HepG2 (cell line): ENCODE results near the gene MYH9. TPM values are rescaled to one million over a fixed set of nuclear protein-coding genes. Genes with fewer than 3 reads are reported as not detected.

ENCODE experiments used
- DDIT3 ChIP-seq: sonication (generic); formaldehyde crosslinking; IDR thresholded peaks from 2 replicates; pipeline ENCODE4 v1.4.0; 2020; ENCODE audit warnings: mild to moderate bottlenecking, missing genetic modification reagents
- ELF1 ChIP-seq: sonication (generic); formaldehyde crosslinking; IDR thresholded peaks from 2 replicates; pipeline ENCODE4 v1.4.0; 2020; ENCODE audit warnings: missing genetic modification reagents
- ETV5 ChIP-seq: IDR thresholded peaks from 2 replicates; pipeline ENCODE4 v1.6.1; 2018; ENCODE audit warnings: missing biosample characterization, missing genetic modification reagents, inconsistent platforms, borderline replicate concordance
- HMGA1 ChIP-seq: sonication (generic); formaldehyde crosslinking; conservative IDR thresholded peaks from 2 replicates; pipeline ENCODE4 v1.4.0; 2020; ENCODE audit warnings: missing genetic modification reagents
- MIER2 ChIP-seq: IDR thresholded peaks from 2 replicates; pipeline ENCODE4 v1.6.1; 2016; ENCODE audit warnings: missing biosample characterization, missing genetic modification reagents
- PAX8 ChIP-seq: sonication (generic); formaldehyde crosslinking; IDR thresholded peaks from 2 replicates; pipeline ENCODE4 v1.8.0; 2022; ENCODE audit warnings: mild to moderate bottlenecking, missing genetic modification reagents, borderline replicate concordance
- PCBP2 ChIP-seq: fragments of 200-400 bp; formaldehyde crosslinking; optimal IDR thresholded peaks from 2 replicates; pipeline ENCODE3; 2018; ENCODE audit warnings: low read length, low read depth; ENCODE audit not compliant: poor library complexity, severe bottlenecking
- RORA ChIP-seq: sonication (generic); formaldehyde crosslinking; IDR thresholded peaks from 2 replicates; pipeline ENCODE4 v1.5.0; 2020; ENCODE audit warnings: mild to moderate bottlenecking, missing genetic modification reagents, moderate library complexity
- SALL1 ChIP-seq: sonication (generic); formaldehyde crosslinking; IDR thresholded peaks from 2 replicates; pipeline ENCODE4 v1.8.0; 2022; ENCODE audit warnings: mild to moderate bottlenecking, missing genetic modification reagents
- SAP130 ChIP-seq: IDR thresholded peaks from 2 replicates; pipeline ENCODE4 v1.6.1; 2016; ENCODE audit warnings: low read depth
- SOX6 ChIP-seq, 2 experiments: fragments of 450-650 bp in 1 of 2; sonication (generic) in 1 of 2; formaldehyde crosslinking in 1 of 2; IDR thresholded peaks; 2 replicates each; pipeline versions ENCODE4 v1.4.0 to v1.6.1; 2017 to 2020; ENCODE audit warnings: antibody characterized with exemption in 1 of 2, mild to moderate bottlenecking in 1 of 2, missing genetic modification reagents in 1 of 2
- SP5 ChIP-seq: IDR thresholded peaks from 2 replicates; pipeline ENCODE4 v1.6.1; 2016; ENCODE audit warnings: low read depth, borderline replicate concordance
- SSRP1 ChIP-seq: IDR thresholded peaks from 2 replicates; pipeline ENCODE4 v1.6.1; 2016; ENCODE audit warnings: control low read depth
- TFE3 ChIP-seq: IDR thresholded peaks from 2 replicates; pipeline ENCODE4 v1.6.1; 2016
- TGIF2 ChIP-seq: IDR thresholded peaks from 2 replicates; pipeline ENCODE4 v1.6.1; 2016; ENCODE audit warnings: control low read depth, missing compliant biosample characterization
- TOE1 ChIP-seq: sonication (generic); formaldehyde crosslinking; IDR thresholded peaks from 2 replicates; pipeline ENCODE4 v1.4.0; 2020; ENCODE audit warnings: mild to moderate bottlenecking, missing genetic modification reagents
- UBTF ChIP-seq: sonication (generic); formaldehyde crosslinking; IDR thresholded peaks from 2 replicates; pipeline ENCODE4 v1.4.0; 2020; ENCODE audit warnings: mild to moderate bottlenecking, missing genetic modification reagents
- ZC3H13 ChIP-seq: sonication (generic); formaldehyde crosslinking; IDR thresholded peaks from 2 replicates; pipeline ENCODE4 v1.8.1; 2023; ENCODE audit warnings: mild to moderate bottlenecking, missing genetic modification reagents, moderate library complexity
- ZNF382 ChIP-seq: sonication (generic); formaldehyde crosslinking; IDR thresholded peaks from 2 replicates; pipeline ENCODE4 v1.5.0; 2020; ENCODE audit warnings: missing genetic modification reagents, mild to moderate bottlenecking, borderline replicate concordance
- ZNF547 ChIP-seq: sonication (generic); formaldehyde crosslinking; IDR thresholded peaks from 2 replicates; pipeline ENCODE4 v1.5.1; 2020; ENCODE audit warnings: mild to moderate bottlenecking, missing genetic modification reagents
- ZNF678 ChIP-seq: sonication (generic); formaldehyde crosslinking; IDR thresholded peaks from 2 replicates; pipeline ENCODE4 v1.4.0; 2020; ENCODE audit warnings: mild to moderate bottlenecking, missing genetic modification reagents
- ZNF816 ChIP-seq: sonication (generic); formaldehyde crosslinking; IDR thresholded peaks from 2 replicates; pipeline ENCODE4 v1.8.0; 2022; ENCODE audit warnings: missing genetic modification reagents, mild to moderate bottlenecking, borderline replicate concordance
- ZNF883 ChIP-seq: sonication (generic); formaldehyde crosslinking; IDR thresholded peaks from 2 replicates; pipeline ENCODE4 v1.5.1; 2020; ENCODE audit warnings: mild to moderate bottlenecking, missing genetic modification reagents; ENCODE audit errors: not compliant biosample characterization
- ZSCAN25 ChIP-seq: sonication (generic); formaldehyde crosslinking; IDR thresholded peaks from 2 replicates; pipeline ENCODE4 v1.8.0; 2022; ENCODE audit warnings: mild to moderate bottlenecking, missing genetic modification reagents
- ZSCAN29 ChIP-seq: sonication (generic); formaldehyde crosslinking; conservative IDR thresholded peaks from 2 replicates; pipeline ENCODE4 v1.4.0; 2020; ENCODE audit warnings: mild to moderate bottlenecking, missing genetic modification reagents
- ZSCAN30 ChIP-seq: sonication (generic); formaldehyde crosslinking; IDR thresholded peaks from 2 replicates; pipeline ENCODE4 v1.5.0; 2020; ENCODE audit warnings: mild to moderate bottlenecking, missing genetic modification reagents
- polyA plus RNA-seq, 8 experiments: library from polyadenylated mRNA; depleted of rRNA in 3 of 8; stranded (reverse) in 7 of 8; unstranded in 1 of 8; fragments of >200 nt; fragmentation: Illumina TruSeq in 4 of 8; extraction: Trizol in 4 of 8; gene quantifications; 2 replicates each; pipeline versions ENCODE4 v1.2.1 to v1.2.3, GENCODE V29; 2011 to 2016; ENCODE audit warnings: low read depth in 4 of 8, missing spikeins in 1 of 8, mixed read lengths in 1 of 8; ENCODE audit not compliant: insufficient read depth in 1 of 8
- total RNA-seq, 5 experiments: library from RNA; depleted of rRNA; stranded (reverse); fragments of >200 nt; fragmentation: Illumina TruSeq; extraction: Trizol; gene quantifications; 2 replicates each; pipeline ENCODE4 v1.2.3, GENCODE V29; 2016; ENCODE audit warnings: low read depth in 1 of 5
- TF ChIP-seq, protein P1 (sequence below): sonication (generic); formaldehyde crosslinking; IDR thresholded peaks from 2 replicates; pipeline ENCODE4 v1.4.0; 2020; ENCODE audit warnings: low read depth, mild to moderate bottlenecking, missing genetic modification reagents

MYH9 gene
- total and polyA plus RNA-seq, 2 of the 13 experiments (the other 11 are each of a cell fraction or from before 2014, with no cell fraction given) = 50.7 to 98.5 TPM

GRCh38 chr22:36341640-36342041 lies 46.1 kb downstream of the MYH9 start (continued):
- TF ChIP-seq, protein P1, sequence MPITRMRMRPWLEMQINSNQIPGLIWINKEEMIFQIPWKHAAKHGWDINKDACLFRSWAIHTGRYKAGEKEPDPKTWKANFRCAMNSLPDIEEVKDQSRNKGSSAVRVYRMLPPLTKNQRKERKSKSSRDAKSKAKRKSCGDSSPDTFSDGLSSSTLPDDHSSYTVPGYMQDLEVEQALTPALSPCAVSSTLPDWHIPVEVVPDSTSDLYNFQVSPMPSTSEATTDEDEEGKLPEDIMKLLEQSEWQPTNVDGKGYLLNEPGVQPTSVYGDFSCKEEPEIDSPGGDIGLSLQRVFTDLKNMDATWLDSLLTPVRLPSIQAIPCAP (CRISPR knock-in tag) = no peak
- TF ChIP-seq ZSCAN30 (CRISPR knock-in tag) (no peak), PAX8 (CRISPR knock-in tag) (no peak), ZSCAN29 (CRISPR knock-in tag) (no peak), PCBP2 (no peak), ELF1 (0 out of 2 replicates have a peak, but pooled peaks have one; percentile 35), SSRP1 (CRISPR knock-in tag) (no peak), SP5 (CRISPR knock-in tag) (no peak), DDIT3 (CRISPR knock-in tag) (no peak), ETV5 (CRISPR knock-in tag) (peak; percentile 25; the same call in 1 of the 2 replicates), TGIF2 (peak; percentile 52; the same call in 1 of the 2 replicates), ZNF547 (CRISPR knock-in tag) (no peak), SAP130 (peak; percentile 61; the same call in 1 of the 2 replicates), ZSCAN25 (CRISPR knock-in tag) (peak; percentile 85), MIER2 (CRISPR knock-in tag) (no peak), TOE1 (CRISPR knock-in tag) (no peak), HMGA1 (CRISPR knock-in tag) (no peak), ZNF678 (CRISPR knock-in tag) (no peak), ZNF883 (CRISPR knock-in tag) (no peak), UBTF (CRISPR knock-in tag) (peak; percentile 32; the same call in 1 of the 2 replicates), SOX6 (IDR thresholded peaks at IDR 0.05) (no peak), SOX6 (CRISPR knock-in tag; IDR thresholded peaks at IDR 0.05) (peak; percentile 95), SALL1 (CRISPR knock-in tag) (peak; percentile 58), ZC3H13 (CRISPR knock-in tag) (no peak), ZNF816 (CRISPR knock-in tag) (no peak), ZNF382 (no peak), TFE3 (no peak), RORA (CRISPR knock-in tag) (no peak)
